Right lobe of liver (tissue), 4 donors: ENCODE measurements around the gene CATSPER3.

Source experiments
- CTCF ChIP-seq, 4 donors: fragments of 200-600 bp in 3 of 4; fragments of 450-650 bp in 1 of 4; IDR thresholded peaks; one replicate each; pipeline versions ENCODE4 v1.5.1 to v1.8.0; 2016 to 2022; ENCODE audit warnings: antibody characterized with exemption in 4 of 4, mild to moderate bottlenecking in 2 of 4
- POLR2A ChIP-seq: fragments of 450-650 bp; IDR thresholded peaks from one replicate; pipeline ENCODE4 v1.6.1; 2017; ENCODE audit warnings: antibody characterized with exemption, mild to moderate bottlenecking
- donor health status: DM: no; HTN: no; CAD: no.
- donor health status: DM: no; HTN: no; CAD: no.
- donor health status: DM: no; HTN: yes; CAD: no.

GRCh38 chr5:135051872-135052271 lies 84.2 kb downstream of the CATSPER3 start:
- no peak for TF ChIP-seq CTCF (IDR thresholded peaks at IDR 0.05)
- TF ChIP-seq POLR2A: no peak
